Fibroblast of lung (primary cell): Measurements from ENCODE around the gene CRMP1. TPM values are rescaled to one million over a fixed set of nuclear protein-coding genes. Genes with fewer than 3 reads are reported as not detected.

ENCODE experiments used
- DNase-seq, 2 donors: peaks; one replicate each; pipeline versions ENCODE4 v3.0.0 to v3.0.0-alpha.2; 2010; ENCODE audit warnings: low read depth in 2 of 2
- H2AFZ ChIP-seq: 2 replicates; pipeline ENCODE4 v1.5.1; 2012; ENCODE audit warnings: low read length, control low read depth, inconsistent platforms
- H3K27ac ChIP-seq: 2 replicates; pipeline ENCODE4 v1.5.1; 2011; ENCODE audit warnings: low read length, control low read depth; ENCODE audit not compliant: insufficient read depth
- H3K27me3 ChIP-seq: 2 replicates; pipeline ENCODE4 v1.5.1; 2011; ENCODE audit warnings: mild to moderate bottlenecking, low read length; ENCODE audit not compliant: control insufficient read depth, insufficient read depth
- H3K36me3 ChIP-seq: 2 replicates; pipeline ENCODE4 v1.5.1; 2011; ENCODE audit warnings: low read length; ENCODE audit not compliant: control insufficient read depth, insufficient read depth
- H3K4me1 ChIP-seq: 2 replicates; pipeline ENCODE4 v1.5.1; 2011; ENCODE audit warnings: low read length; ENCODE audit not compliant: control insufficient read depth, insufficient read depth; ENCODE audit errors: extremely low read depth
- H3K4me2 ChIP-seq: 2 replicates; pipeline ENCODE4 v1.5.1; 2011; ENCODE audit warnings: low read length, control low read depth; ENCODE audit not compliant: insufficient read depth; ENCODE audit errors: extremely low read depth
- H3K4me3 ChIP-seq, 4 experiments: fragments of 200-600 bp in 1 of 4; sonication (generic) in 1 of 4; replicated peaks in 1 of 4; 2 replicates each; pipeline ENCODE4 v1.5.1; 2011 to 2016; ENCODE audit warnings: low read length in 4 of 4, low read depth in 3 of 4, mild to moderate bottlenecking in 3 of 4, control low read depth in 2 of 4, inconsistent platforms in 1 of 4, mixed read lengths in 1 of 4; ENCODE audit not compliant: insufficient read depth in 1 of 4; ENCODE audit errors: control extremely low read depth in 1 of 4
- H3K79me2 ChIP-seq: 2 replicates; pipeline ENCODE4 v1.5.1; 2012; ENCODE audit warnings: mild to moderate bottlenecking, low read length, inconsistent platforms; ENCODE audit not compliant: control insufficient read depth, insufficient read depth
- H3K9ac ChIP-seq: 2 replicates; pipeline ENCODE4 v1.5.1; 2011; ENCODE audit warnings: mild to moderate bottlenecking, low read length, control low read depth; ENCODE audit not compliant: insufficient read depth
- H3K9me3 ChIP-seq: 2 replicates; pipeline ENCODE4 v1.5.1; 2012; ENCODE audit warnings: low read depth, low read length; ENCODE audit not compliant: control insufficient read depth, insufficient read depth
- H4K20me1 ChIP-seq: 2 replicates; pipeline ENCODE4 v1.5.1; 2011; ENCODE audit warnings: low read length; ENCODE audit not compliant: control insufficient read depth, insufficient read depth; ENCODE audit errors: extremely low read depth
- CTCF ChIP-seq, 2 donors: IDR thresholded peaks in 1 of 2; conservative IDR thresholded peaks in 1 of 2; 1 replicate in 1 of 2; 2 replicates in 1 of 2; pipeline ENCODE4 v1.5.1; 2011 to 2012; ENCODE audit warnings: low read length in 2 of 2, control low read depth in 1 of 2, inconsistent platforms in 1 of 2, low read depth in 1 of 2, mild to moderate bottlenecking in 1 of 2
- EZH2 ChIP-seq: IDR thresholded peaks from 2 replicates; pipeline ENCODE4 v1.5.1; 2012; ENCODE audit warnings: low read length, control low read depth, mild to moderate bottlenecking; ENCODE audit errors: missing control alignments
- polyA plus RNA-seq, 2 donors: library from polyadenylated mRNA; depleted of rRNA in 1 of 2; stranded (reverse) in 1 of 2; unstranded in 1 of 2; fragments of >200 nt; gene quantifications; 2 replicates each; pipeline ENCODE4 v1.2.1, GENCODE V29; 2011 to 2012; ENCODE audit warnings: missing spikeins in 1 of 2
- total RNA-seq: library from RNA; depleted of rRNA; stranded (reverse); fragments of >200 nt; gene quantifications from 2 replicates; pipeline ENCODE4 v1.2.1, GENCODE V29; 2014

The CRMP1 gene
- total and polyA plus RNA-seq, 2 donors (not counting 1 experiment from before 2014, with no cell fraction given): 0.33 to 2.7 TPM

- TF ChIP-seq CTCF (conservative IDR thresholded peaks at IDR 0.05 in 1 of 2, IDR thresholded peaks at IDR 0.05 in 1 of 2; ENCODE audit: low read depth in 1 of 2, low read length in 2 of 2) (no peak), EZH2 (no peak)
- peaks cover 4% of the 10 kb centered on the region for H3K4me1 ChIP-seq
- no peak for DNase-seq
Observed at GRCh38 chr4:5782829-5783476, 109.9 kb downstream of the CRMP1 start.

GRCh38 chr4:5781691-5782090, 111.2 kb downstream of the CRMP1 start:
- H3K4me1 ChIP-seq: peaks cover 4% of the 10 kb centered on the region
- no peak for DNase-seq

More at GRCh38 chr4:5782829-5783476, 109.9 kb downstream of the CRMP1 start:
- H3K79me2 ChIP-seq: no peaks in the 10 kb centered on the region
- H3K9ac ChIP-seq: no peak overlapping the region
- no peak overlapping the region for H2AFZ ChIP-seq
- H3K4me3 ChIP-seq: no peak overlapping the region
- H3K4me2 ChIP-seq: no peak overlapping the region
- no peaks in the 10 kb centered on the region for H3K27me3 ChIP-seq
- H3K27ac ChIP-seq: no peak overlapping the region
- no peaks in the 10 kb centered on the region for H4K20me1 ChIP-seq
- H3K9me3 ChIP-seq: no peaks in the 10 kb centered on the region
- H3K36me3 ChIP-seq: peaks cover 6% of the 10 kb centered on the region

More at GRCh38 chr4:5781691-5782090, 111.2 kb downstream of the CRMP1 start:
- Histone ChIP-seq H4K20me1 (no peaks in the 10 kb centered on the region), H3K9ac (no peak overlapping the region), H2AFZ (no peak overlapping the region), H3K27ac (no peak overlapping the region), H3K9me3 (no peaks in the 10 kb centered on the region), H3K36me3 (peaks cover 6% of the 10 kb centered on the region), H3K79me2 (no peaks in the 10 kb centered on the region), H3K4me3 (no peak overlapping the region), H3K27me3 (no peaks in the 10 kb centered on the region), H3K4me2 (no peak overlapping the region)
- TF ChIP-seq CTCF (conservative IDR thresholded peaks at IDR 0.05 in 1 of 2, IDR thresholded peaks at IDR 0.05 in 1 of 2; ENCODE audit: low read depth in 1 of 2, low read length in 2 of 2): no peak
- TF ChIP-seq EZH2: no peak
